ENCODE results near the gene MINDY1. TPM values are rescaled to one million over a fixed set of nuclear protein-coding genes. Genes with fewer than 3 reads are reported as not detected.

The MINDY1 gene
- 13.9 and 14.8 TPM in 2 replicates for polyA plus RNA-seq (2014; cell fraction: cytosol; rRNA removed)
- polyA plus RNA-seq (2014; cell fraction: nucleus; rRNA removed), result 12.5 and 20.2 TPM in 2 replicates

- DNase-seq (ENCODE audit: low spot score), result peak; percentile 92
Observed at GRCh38 chr1:151006327-151007052, at the start of gene MINDY1. MINDY1 (minus strand) TSS chr1:151006902; CDS start chr1:151002617, 4,285 bp downstream.

GRCh38 chr1:151056149-151056548 is 49.4 kb upstream of the MINDY1 start:
- DNase-seq (ENCODE audit: low spot score), result no peak

- no peak for DNase-seq (ENCODE audit: low spot score)
Observed at GRCh38 chr1:151055581-151055980, 48.9 kb upstream of the MINDY1 start.

GRCh38 chr1:151054971-151055547 is 48.4 kb upstream of the MINDY1 start:
- no peak for DNase-seq (ENCODE audit: low spot score)

- DNase-seq (ENCODE audit: low spot score), result no peak
Observed at GRCh38 chr1:151051356-151052009, 44.8 kb upstream of the MINDY1 start.

- no peak for DNase-seq (ENCODE audit: low spot score)
Observed at GRCh38 chr1:151050051-151050688, 43.5 kb upstream of the MINDY1 start.

GRCh38 chr1:151049458-151049857 is 42.8 kb upstream of the MINDY1 start:
- DNase-seq (ENCODE audit: low spot score), result no peak

GRCh38 chr1:151048645-151049032 is 41.9 kb upstream of the MINDY1 start:
- no peak for DNase-seq (ENCODE audit: low spot score)

- peak; percentile 86 for DNase-seq (ENCODE audit: low spot score)
Observed at GRCh38 chr1:151047925-151048644, 41.4 kb upstream of the MINDY1 start.

GRCh38 chr1:151047591-151047924 is 40.9 kb upstream of the MINDY1 start, which contains the start of gene C1orf56:
C1orf56 (plus strand) TSS chr1:151047751; CDS start chr1:151047848, 97 bp downstream.
- peak; percentile 83 for DNase-seq (ENCODE audit: low spot score)

GRCh38 chr1:151043163-151043562 is 36.5 kb upstream of the MINDY1 start:
- no peak for DNase-seq (ENCODE audit: low spot score)

- no peak for DNase-seq (ENCODE audit: low spot score)
Observed at GRCh38 chr1:151039521-151039920, 32.8 kb upstream of the MINDY1 start.

- no peak for DNase-seq (ENCODE audit: low spot score)
Observed at GRCh38 chr1:151037032-151037431, 30.3 kb upstream of the MINDY1 start.

- no peak for DNase-seq (ENCODE audit: low spot score)
Observed at GRCh38 chr1:151036356-151036755, 29.7 kb upstream of the MINDY1 start, which contains the start of gene BNIPL. BNIPL (plus strand) TSS chr1:151036586; CDS start chr1:151036726, 140 bp downstream.

- DNase-seq (ENCODE audit: low spot score), result no peak
Observed at GRCh38 chr1:151035167-151035566, 28.5 kb upstream of the MINDY1 start.

- DNase-seq (ENCODE audit: low spot score), result no peak
Observed at GRCh38 chr1:151032164-151032563, 25.5 kb upstream of the MINDY1 start.

GRCh38 chr1:151026460-151026859 is 19.8 kb upstream of the MINDY1 start:
- DNase-seq (ENCODE audit: low spot score), result no peak

GRCh38 chr1:151024540-151025146 is 17.9 kb upstream of the MINDY1 start:
- peak; percentile 75 for DNase-seq (ENCODE audit: low spot score)

GRCh38 chr1:151013518-151013917 is 6.8 kb upstream of the MINDY1 start:
- DNase-seq (ENCODE audit: low spot score), result no peak

GRCh38 chr1:151012684-151013471 is 6.2 kb upstream of the MINDY1 start:
- no peak for DNase-seq (ENCODE audit: low spot score)
